Upper lobe of left lung (tissue), 6 donors: ENCODE results near the gene CCDC183. TPM values are rescaled to one million over a fixed set of nuclear protein-coding genes. Genes with fewer than 3 reads are reported as not detected.

Experiments used
- ATAC-seq, 2 donors: fragments of 200-7000 bp; cut with Tn5 transposase; one replicate each; pipeline ENCODE4 v1.9.1; 2022; ENCODE audit warnings: mild to moderate bottlenecking in 2 of 2, moderate library complexity in 2 of 2; ENCODE audit not compliant: low FRiP score in 2 of 2
- DNase-seq, 2 donors: peaks; one replicate each; pipeline ENCODE4 v3.0.0-alpha.2; 2019 to 2020
- H3K27ac ChIP-seq, 4 donors: fragments of 200-600 bp; sonication (generic); one replicate each; pipeline ENCODE4 v1.5.1; 2016 to 2019
- H3K27me3 ChIP-seq, 4 donors: fragments of 200-600 bp; sonication (generic); one replicate each; pipeline ENCODE4 v1.5.1; 2017 to 2019
- H3K36me3 ChIP-seq, 4 donors: fragments of 200-600 bp; sonication (generic); one replicate each; pipeline ENCODE4 v1.5.1; 2016 to 2019
- H3K4me1 ChIP-seq, 4 donors: fragments of 200-600 bp; sonication (generic); one replicate each; pipeline ENCODE4 v1.5.1; 2018 to 2019
- H3K4me3 ChIP-seq, 4 donors: fragments of 200-600 bp; sonication (generic); one replicate each; pipeline ENCODE4 v1.5.1; 2017 to 2019; ENCODE audit warnings: mild to moderate bottlenecking in 2 of 4, moderate library complexity in 1 of 4
- H3K9me3 ChIP-seq, 4 donors: fragments of 200-600 bp; sonication (generic); one replicate each; pipeline ENCODE4 v1.5.1; 2018 to 2019
- EP300 ChIP-seq, 4 donors: sonication (generic); formaldehyde crosslinking; IDR thresholded peaks; one replicate each; pipeline ENCODE4 v1.5.1; 2017; ENCODE audit warnings: antibody characterized with exemption in 4 of 4, control low read depth in 2 of 4
- POLR2A ChIP-seq, 4 donors: fragments of 450-650 bp; IDR thresholded peaks; one replicate each; pipeline ENCODE4 v1.5.1; 2016 to 2017; ENCODE audit warnings: antibody characterized with exemption in 4 of 4, mild to moderate bottlenecking in 2 of 4
- POLR2AphosphoS5 ChIP-seq, 2 donors: sonication (generic); formaldehyde crosslinking; IDR thresholded peaks; one replicate each; pipeline ENCODE4 v1.5.1; 2017; ENCODE audit warnings: antibody characterized with exemption in 2 of 2
- WGBS, 2 donors: methylation state at CpG; one replicate each; pipeline ENCODE4 v1.1.5; 2017 to 2018; 5-methylcytosine and 5-hydroxymethylcytosine counted together
- total RNA-seq, 6 donors: library from RNA; depleted of rRNA in 4 of 6; stranded (reverse); fragments of >200 nt in 4 of 6; gene quantifications; one replicate each; pipeline versions ENCODE4 v1.1.0 to v1.2.1, GENCODE V29; 2016 to 2021
- TF ChIP-seq, protein P1 (sequence below), 6 experiments: fragments of 450-650 bp in 4 of 6; fragments of 200-600 bp in 2 of 6; sonication (generic) in 2 of 6; IDR thresholded peaks; one replicate each; pipeline ENCODE4 v1.5.1; 2016 to 2019; ENCODE audit warnings: antibody characterized with exemption in 6 of 6
- donor health status: DM: no; HTN: no; CAD: no; lungs with moderate emphysema.
- donor health status: DM: no; HTN: yes; CAD: no; lungs with severe emphysema.

The CCDC183 gene
- total RNA-seq, 6 donors from 2014 or later: 1.9 to 130 (median 6.6) TPM

DNA sequence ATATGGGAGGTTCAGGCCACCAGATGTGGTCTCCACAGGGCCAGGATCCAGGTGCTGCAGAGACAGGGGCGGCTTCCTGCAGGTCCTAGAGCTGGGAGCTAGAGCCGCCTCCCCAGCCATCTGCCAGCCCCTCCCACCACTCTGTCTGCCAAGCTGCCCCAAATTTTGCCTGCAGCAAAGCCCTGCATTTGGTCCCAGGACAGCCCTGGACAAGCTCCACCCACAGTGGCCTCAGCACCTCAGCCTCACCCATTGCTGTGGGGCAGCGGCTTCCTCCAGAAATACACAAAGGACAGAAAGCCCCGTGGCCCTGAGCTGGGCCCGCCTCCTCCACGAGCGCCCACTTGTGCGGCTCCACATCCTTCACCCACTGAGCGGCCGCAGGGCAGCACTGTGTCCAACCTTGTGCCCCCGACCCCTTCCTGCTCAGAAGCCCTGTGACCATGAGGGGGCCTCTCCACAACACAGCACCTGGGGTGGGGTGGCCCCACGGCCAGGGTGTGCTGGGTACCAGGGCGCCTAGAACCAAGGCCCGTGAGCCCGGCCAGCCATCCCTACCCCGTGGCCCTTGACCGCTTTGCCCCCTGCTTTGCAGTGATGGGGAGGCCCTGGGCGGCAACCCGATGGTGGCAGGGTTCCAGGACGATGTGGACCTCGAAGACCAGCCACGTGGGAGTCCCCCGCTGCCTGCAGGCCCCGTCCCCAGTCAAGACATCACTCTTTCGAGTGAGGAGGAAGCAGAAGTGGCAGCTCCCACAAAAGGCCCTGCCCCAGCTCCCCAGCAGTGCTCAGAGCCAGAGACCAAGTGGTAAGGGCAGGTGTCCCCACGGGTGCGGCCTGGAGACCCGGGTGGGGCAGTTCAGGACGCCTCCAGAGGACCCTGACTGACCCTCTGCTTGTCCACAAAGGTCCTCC lies 42.4 kb downstream of the CCDC183 start:
- WGBS, 2 donors: 91 to 92% methylated on average over 11 to 17 of the region's 29 CpGs
- ATAC-seq: no peak
- peaks cover 17 to 25% (median 23%) of the 10 kb centered on the region in 4 donors for H3K4me1 ChIP-seq
- peak in 1 of 2 donors; percentile 66 for DNase-seq
- TF ChIP-seq POLR2A (IDR thresholded peaks at IDR 0.05) (no peak), EP300 (IDR thresholded peaks at IDR 0.05) (no peak), POLR2AphosphoS5 (IDR thresholded peaks at IDR 0.05) (no peak)
- TF ChIP-seq, protein P1, sequence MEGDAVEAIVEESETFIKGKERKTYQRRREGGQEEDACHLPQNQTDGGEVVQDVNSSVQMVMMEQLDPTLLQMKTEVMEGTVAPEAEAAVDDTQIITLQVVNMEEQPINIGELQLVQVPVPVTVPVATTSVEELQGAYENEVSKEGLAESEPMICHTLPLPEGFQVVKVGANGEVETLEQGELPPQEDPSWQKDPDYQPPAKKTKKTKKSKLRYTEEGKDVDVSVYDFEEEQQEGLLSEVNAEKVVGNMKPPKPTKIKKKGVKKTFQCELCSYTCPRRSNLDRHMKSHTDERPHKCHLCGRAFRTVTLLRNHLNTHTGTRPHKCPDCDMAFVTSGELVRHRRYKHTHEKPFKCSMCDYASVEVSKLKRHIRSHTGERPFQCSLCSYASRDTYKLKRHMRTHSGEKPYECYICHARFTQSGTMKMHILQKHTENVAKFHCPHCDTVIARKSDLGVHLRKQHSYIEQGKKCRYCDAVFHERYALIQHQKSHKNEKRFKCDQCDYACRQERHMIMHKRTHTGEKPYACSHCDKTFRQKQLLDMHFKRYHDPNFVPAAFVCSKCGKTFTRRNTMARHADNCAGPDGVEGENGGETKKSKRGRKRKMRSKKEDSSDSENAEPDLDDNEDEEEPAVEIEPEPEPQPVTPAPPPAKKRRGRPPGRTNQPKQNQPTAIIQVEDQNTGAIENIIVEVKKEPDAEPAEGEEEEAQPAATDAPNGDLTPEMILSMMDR (IDR thresholded peaks at IDR 0.05): no peak
- H3K9me3 ChIP-seq: no peaks in the 10 kb centered on the region
- H3K4me3 ChIP-seq: no peak overlapping the region
- peaks cover 0 to 5% (median 1%) of the 10 kb centered on the region in 4 donors for H3K27me3 ChIP-seq
- no peak overlapping the region for H3K27ac ChIP-seq
- H3K36me3 ChIP-seq: peaks cover 0 to 59% (median 39%) of the 10 kb centered on the region in 4 donors

DNA sequence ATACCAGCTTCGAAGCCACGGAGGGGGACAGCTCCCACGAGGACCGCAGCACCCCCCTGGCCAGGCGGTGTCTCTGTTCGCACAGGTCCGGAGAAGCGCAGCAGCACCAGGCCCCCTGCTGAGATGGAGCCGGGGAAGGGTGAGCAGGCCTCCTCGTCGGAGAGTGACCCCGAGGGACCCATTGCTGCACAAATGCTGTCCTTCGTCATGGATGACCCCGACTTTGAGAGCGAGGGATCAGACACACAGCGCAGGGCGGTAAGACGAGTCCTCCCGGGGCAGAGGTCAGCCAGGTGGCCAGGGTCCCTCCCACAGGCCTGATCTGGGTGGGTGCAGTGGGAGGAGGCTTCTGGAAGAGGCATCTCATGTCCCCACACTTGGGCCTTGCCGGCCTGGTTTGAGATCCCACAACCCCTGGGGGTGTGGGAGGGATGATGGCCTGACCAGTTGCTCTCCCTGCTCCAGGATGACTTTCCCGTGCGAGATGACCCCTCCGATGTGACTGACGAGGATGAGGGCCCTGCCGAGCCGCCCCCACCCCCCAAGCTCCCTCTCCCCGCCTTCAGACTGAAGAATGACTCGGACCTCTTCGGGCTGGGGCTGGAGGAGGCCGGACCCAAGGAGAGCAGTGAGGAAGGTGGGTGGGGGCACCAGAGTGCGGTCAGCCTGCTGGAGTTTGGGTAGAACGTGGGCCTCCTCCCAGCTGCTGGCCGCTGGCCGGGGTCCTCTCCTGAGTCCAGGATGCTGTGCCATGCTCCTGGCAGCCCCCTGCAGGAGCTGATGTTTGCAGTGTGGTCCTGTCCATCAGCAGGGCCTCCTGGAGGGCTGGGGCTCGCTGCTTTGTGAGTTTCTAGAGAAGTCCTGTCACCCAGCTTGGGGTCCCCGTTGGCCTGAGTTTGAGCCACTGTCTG lies 43.3 kb downstream of the CCDC183 start:
- peaks cover 25 to 34% (median 32%) of the 10 kb centered on the region in 4 donors for H3K4me1 ChIP-seq
- DNase-seq: peak in 1 of 2 donors; percentile 78
- peaks cover 0 to 59% (median 34%) of the 10 kb centered on the region in 4 donors for H3K36me3 ChIP-seq
- no peak overlapping the region for H3K4me3 ChIP-seq
- no peak overlapping the region for H3K27ac ChIP-seq
- ATAC-seq: no peak
- peaks cover 0 to 12% (median 8%) of the 10 kb centered on the region in 4 donors for H3K27me3 ChIP-seq
- TF ChIP-seq POLR2A (IDR thresholded peaks at IDR 0.05): no peak
- TF ChIP-seq, protein P1 (IDR thresholded peaks at IDR 0.05): no peak
- TF ChIP-seq POLR2AphosphoS5 (IDR thresholded peaks at IDR 0.05): no peak
- TF ChIP-seq EP300 (IDR thresholded peaks at IDR 0.05): no peak
- no peaks in the 10 kb centered on the region for H3K9me3 ChIP-seq
- WGBS, 2 donors: 91 to 93% methylated on average over 19 to 34 of the region's 36 CpGs

DNA sequence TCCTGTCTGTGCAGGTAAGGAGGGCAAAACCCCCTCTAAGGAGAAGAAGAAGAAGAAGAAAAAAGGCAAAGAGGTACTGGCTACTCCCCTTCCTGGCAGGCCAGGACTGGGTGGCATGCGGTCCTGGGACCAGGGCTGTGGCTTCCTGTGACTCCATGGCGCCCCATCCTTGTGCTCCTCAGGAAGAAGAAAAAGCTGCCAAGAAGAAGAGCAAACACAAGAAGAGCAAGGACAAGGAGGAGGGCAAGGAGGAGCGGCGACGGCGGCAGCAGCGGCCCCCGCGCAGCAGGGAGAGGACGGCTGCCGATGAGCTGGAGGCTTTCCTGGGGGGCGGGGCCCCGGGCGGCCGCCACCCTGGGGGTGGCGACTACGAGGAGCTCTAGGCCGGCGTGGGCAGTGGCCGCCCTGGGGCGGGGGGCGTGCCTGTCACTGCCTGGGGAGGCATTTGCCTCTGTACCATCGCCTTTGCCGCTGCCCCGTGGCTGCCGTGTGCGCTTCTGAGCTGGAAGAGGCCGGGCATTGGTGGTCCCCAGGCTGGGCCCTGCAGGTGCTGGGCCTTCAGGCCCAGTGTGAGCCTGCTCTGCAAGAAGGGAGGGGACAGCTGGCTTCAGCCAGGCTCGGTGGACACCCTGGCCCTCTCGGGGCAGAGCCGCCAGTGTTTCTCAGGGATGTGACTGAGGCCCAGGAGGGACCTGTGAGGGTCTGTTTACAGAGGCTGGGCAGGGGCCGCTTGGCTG lies 44.2 kb downstream of the CCDC183 start:
- DNase-seq: peak in 1 of 2 donors; percentile 85

More for the DNA sequence above, 44.2 kb downstream of the CCDC183 start:
- TF ChIP-seq, protein P1 (IDR thresholded peaks at IDR 0.05): no peak
- TF ChIP-seq EP300 (IDR thresholded peaks at IDR 0.05) (no peak), POLR2AphosphoS5 (IDR thresholded peaks at IDR 0.05) (no peak), POLR2A (IDR thresholded peaks at IDR 0.05) (no peak)
- Histone ChIP-seq H3K27me3 (peaks cover 0 to 17% (median 13%) of the 10 kb centered on the region in 4 donors), H3K27ac (no peak overlapping the region), H3K4me3 (no peak overlapping the region), H3K9me3 (no peaks in the 10 kb centered on the region), H3K4me1 (peaks cover 28 to 41% (median 34%) of the 10 kb centered on the region in 4 donors), H3K36me3 (peaks cover 0 to 56% (median 34%) of the 10 kb centered on the region in 4 donors)
- WGBS, 2 donors: 83 to 85% methylated on average over 12 to 21 of the region's 32 CpGs
- no peak for ATAC-seq
